ENCODE data around the gene KCNH6.

GRCh38 chr17:63483655-63484575, 39.2 kb upstream of the KCNH6 start:
- TF ChIP-seq EP300 (IDR thresholded peaks at IDR 0.05) (no peak), POLR2A (IDR thresholded peaks at IDR 0.05) (no peak)
